Stimulated activated CD4-positive, alpha-beta T cell treated with anti-CD3 and anti-CD28 coated beads, Interleukin-12 subunit alpha, Interleukin-12 subunit beta, amount 100 ng/mL, for 24 hours (primary cell): Measurements from ENCODE around the gene THEMIS2.
"Not testable (repeated sequence)": the region's sequence is repeated elsewhere in the genome, so short reads cannot be mapped to it uniquely, and the experiment has no call there.

ENCODE experiments used
- DNase-seq, 2 experiments: peaks; one replicate each; pipeline ENCODE4 v3.0.0-alpha.2; 2020; ENCODE audit warnings: low read depth in 2 of 2

THEMIS2 gene

DNA sequence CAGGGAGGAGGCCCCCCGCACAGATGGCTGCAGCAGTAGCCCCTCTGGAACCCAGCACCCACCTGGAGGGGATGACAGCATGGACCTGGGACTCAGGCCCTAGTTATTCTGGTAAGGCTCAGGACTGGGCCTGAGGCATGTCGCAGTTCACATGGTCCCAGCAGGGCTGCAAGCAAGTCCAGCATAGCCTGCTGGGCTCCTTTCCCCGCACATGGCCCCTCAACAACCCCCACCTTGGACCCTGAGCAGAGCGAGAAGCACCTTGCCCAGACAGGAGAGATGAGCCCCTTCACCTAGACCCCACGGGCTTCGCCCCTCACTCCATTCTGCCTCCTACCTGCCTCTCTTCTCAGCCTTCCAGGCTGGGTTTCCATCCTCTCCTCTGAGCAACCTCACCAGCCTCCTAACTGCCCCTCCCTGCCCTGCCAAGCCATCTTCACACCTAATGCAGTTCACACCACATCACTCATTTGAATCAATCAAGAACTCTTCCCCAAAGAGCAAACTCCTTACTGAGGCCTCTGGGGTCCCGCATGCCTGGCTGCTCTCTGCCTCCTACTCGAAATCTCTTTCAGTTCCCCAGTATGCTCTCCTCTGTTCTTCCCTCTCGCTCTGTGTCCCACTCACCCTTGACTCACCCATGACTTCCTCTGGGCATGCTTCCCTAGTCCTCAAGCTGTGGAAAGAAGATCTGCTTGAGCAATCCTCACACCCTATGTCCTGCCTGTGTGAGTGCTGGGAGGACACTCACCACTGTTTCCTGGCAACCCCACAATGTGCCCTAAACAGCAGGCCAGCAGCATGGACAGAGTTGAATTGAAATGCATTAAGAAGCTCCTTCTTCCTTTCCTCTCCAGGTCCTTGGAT is 9.4 kb upstream of the THEMIS2 start:
- DNase-seq, result no peak

DNA sequence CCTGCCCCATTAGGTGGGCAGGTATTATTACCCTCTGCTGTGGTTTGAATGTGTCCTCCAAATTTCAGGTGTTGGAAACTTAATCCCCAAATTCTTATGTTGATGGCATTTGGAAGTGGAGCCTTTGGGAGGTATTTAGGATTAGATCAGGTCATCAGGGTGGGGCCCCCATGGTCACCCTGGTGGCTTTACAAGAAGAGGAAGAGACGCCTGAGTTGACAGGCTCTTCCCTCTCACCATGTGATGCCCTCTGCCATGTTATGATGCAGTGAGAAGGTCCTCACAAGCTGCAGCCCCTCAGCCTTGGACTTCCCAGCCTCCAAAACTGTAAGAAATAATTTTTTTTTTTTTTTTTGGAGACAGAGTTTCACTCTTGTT is 8.8 kb upstream of the THEMIS2 start:
- no peak for DNase-seq

- peak in 1 of 2 experiments; percentile 33 for DNase-seq
Observed at GRCh38 chr1:27864264-27864895, 8.0 kb upstream of the THEMIS2 start.

GRCh38 chr1:27865821-27866220 is 6.5 kb upstream of the THEMIS2 start:
- no peak for DNase-seq

GRCh38 chr1:27868556-27868931 is 3.8 kb upstream of the THEMIS2 start:
- no peak for DNase-seq

GRCh38 chr1:27868932-27869718 is 3.2 kb upstream of the THEMIS2 start:
- peak in 1 of 2 experiments; percentile 30 for DNase-seq

GRCh38 chr1:27869719-27870085 is 2.6 kb upstream of the THEMIS2 start:
- DNase-seq, result no peak

GRCh38 chr1:27871076-27871475 is 1.3 kb upstream of the THEMIS2 start:
- not testable (repeated sequence) for DNase-seq

DNA sequence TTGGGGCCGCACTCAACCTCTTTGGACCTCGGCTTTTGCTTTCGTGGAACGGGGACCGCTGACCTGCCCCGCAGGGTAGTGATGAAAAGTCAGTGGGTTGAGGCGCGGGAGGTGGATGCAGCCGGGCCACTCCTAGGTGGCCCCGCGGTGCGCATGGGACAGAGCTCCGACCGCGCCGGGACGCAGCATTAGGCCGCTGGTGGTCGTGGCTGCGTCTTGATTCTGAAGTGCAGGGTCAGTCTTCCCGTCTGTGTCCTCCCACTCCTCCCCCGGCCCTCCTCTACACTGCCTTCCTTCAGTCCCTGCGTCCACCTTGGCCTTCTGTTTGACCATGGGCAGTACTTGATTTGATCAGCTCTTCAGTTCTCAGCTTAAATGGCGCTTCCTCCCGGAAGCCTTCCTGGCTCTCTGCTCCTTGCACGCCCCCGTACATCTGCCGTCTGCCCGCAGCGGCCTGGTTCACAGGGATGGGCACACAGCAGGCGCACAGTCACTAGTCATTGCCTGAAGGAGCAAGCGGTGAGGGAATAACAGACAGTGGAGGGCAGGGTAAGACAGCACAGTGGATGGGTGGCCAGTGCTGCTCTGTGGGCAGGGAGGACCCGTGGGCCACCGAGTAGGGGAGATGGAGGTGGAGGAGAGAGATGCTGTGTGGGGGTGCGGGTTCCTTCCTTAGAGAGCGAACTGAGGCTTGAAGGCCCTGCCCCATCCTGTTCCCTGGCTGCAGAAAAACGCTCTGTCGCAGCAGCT is 633 bp downstream of the THEMIS2 start:
- peak in 1 of 2 experiments; percentile 40 for DNase-seq

DNA sequence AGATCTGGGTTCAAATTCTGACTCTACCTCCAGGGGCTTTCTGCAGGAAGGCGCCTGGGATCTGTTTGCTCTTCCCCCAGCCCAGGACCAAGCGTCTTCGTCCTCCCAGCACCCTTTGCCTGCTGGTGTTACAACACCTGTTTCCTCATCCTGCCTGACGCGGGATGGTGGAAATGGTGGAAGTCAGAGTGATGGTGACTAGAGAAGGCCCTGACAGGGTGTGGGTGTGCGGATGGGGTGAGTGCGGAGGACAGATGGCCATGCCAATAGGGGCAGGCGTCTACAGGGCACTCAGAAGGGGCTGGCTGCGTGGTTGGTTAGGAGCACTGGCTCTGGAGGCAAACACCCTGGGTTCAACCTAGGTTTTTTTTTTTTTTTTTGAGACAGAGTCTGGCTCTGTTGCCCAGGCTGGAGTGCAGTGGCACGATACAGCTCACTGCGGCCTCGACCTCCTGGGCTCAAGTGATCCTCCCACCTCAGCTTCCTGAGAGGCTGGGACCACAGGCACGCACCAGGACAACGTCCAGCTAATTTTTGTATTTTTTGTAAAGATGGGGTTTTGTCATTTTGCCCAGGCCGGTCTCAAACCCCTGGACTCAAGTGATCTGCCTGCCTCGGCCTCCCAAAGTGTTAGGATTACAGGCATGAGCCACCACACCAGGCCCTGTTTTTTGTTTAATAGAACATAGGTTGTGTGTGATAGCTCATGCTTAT is 1.5 kb downstream of the THEMIS2 start:
- DNase-seq, result no peak

DNA sequence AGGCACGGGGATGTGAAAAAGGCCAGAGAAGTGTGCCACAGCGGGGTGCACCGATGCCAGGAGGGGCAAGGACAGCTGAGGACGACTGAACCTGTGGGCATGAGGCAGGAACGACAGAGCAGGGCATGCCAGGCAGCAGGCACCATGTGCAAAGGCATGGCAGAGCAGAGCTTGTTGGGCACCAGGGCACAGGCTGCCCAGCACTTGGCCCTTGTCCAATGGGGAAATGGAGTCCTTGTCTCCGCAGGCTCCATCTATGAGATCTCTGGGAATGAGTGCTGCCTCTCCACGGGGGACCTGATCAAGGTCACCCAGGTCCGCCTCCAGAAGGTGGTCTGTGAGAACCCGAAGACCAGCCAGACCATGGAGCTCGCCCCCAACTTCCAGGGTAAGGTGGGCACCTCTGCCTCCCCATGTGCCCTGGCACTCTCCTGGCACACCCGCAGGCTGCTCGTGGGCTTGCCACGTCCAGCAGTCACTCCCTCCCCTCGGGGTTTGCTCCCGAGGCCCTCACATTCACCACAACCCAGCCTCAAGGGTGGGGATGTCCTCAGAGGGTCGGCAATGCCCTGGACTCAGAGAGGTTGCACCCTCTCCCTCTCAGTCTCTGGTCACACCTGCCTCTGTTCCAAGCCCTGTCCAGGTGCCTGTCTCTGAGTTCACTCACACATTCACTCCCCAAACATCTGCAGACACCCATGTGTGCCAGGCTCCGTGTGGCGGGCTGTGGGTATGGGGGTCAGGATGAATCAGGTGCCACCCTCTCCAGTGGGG is 4.2 kb downstream of the THEMIS2 start:
- no peak for DNase-seq

- no peak for DNase-seq
Observed at GRCh38 chr1:27877115-27877416, 4.7 kb downstream of the THEMIS2 start.

- no peak for DNase-seq
Observed at GRCh38 chr1:27878039-27878438, 5.7 kb downstream of the THEMIS2 start.

GRCh38 chr1:27878787-27879335 is 6.5 kb downstream of the THEMIS2 start:
- DNase-seq, result no peak

- no peak for DNase-seq
Observed at GRCh38 chr1:27879374-27880082, 7.2 kb downstream of the THEMIS2 start.

- DNase-seq, result no peak
Observed at GRCh38 chr1:27882543-27882903, 10.2 kb downstream of the THEMIS2 start.

DNA sequence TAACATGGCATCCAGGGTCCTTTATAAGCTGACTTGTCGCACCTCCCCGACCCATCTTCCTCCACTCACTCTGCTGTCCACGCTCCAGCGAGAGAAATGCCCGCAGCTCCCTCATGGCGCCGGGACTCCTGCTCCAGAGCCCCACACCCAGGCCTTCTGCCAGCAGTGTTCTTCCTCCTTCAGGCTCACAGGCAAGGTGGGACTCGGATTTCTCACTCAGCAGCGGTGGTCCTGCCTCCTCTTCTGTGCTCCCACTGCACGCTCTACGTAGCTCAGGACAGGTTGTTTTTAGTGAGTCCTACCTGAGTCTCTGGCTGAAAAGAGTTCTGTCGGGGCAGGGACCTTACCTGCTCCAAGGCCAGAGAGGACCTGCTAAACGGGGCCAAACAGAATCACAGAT is 11.2 kb downstream of the THEMIS2 start:
- DNase-seq, result no peak

- no peak for DNase-seq
Observed at GRCh38 chr1:27884006-27884954, 11.9 kb downstream of the THEMIS2 start.

DNA sequence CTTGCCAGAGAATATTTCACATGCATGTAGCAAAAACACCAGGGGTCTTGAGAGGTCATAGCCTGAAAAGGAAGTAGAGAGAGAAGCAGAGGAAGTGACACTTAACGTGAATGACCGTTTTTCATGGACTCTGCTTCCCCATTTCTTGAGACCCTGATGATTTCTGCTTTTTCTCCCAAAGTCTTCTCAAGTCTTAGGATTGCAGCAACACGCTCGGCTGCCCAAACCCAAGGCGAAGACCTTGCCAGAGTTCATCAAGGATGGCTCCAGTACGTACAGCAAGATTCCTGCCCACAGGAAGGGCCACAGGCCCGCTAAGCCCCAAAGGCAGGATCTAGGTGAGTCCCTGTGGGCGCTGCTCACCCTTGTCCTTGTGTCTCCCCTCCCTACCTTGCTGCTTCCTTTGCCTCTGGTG is 12.8 kb downstream of the THEMIS2 start:
- no peak for DNase-seq
